Measurements from ENCODE around the gene GPR137C. TPM values are rescaled to one million over a fixed set of nuclear protein-coding genes. Genes with fewer than 3 reads are reported as not detected.

Gene GPR137C
- total and polyA plus RNA-seq, 10 of the 15 experiments (the other 5 are each of a cell fraction or from before 2014, with no cell fraction given): 0.03 to 0.72 (median 0.22) TPM

- Histone ChIP-seq H3K4me1 (ENCODE audit: control insufficient read depth, insufficient read depth, low read length) (no peaks in the 10 kb centered on the region), H3K36me3 (ENCODE audit: control insufficient read depth in 2 of 2, insufficient read depth in 2 of 2, low read length in 1 of 2) (no peaks in the 10 kb centered on the region), H2AFZ (ENCODE audit: control insufficient read depth, low read depth, low read length) (no peak overlapping the region), H3K27ac (ENCODE audit: control insufficient read depth, insufficient read depth) (no peak overlapping the region), H3K9me3 (replicated peaks; ENCODE audit: control insufficient read depth, insufficient read depth, low read length) (no peaks in the 10 kb centered on the region), H3K4me2 (ENCODE audit: control insufficient read depth, insufficient read depth) (no peak overlapping the region), H3K4me3 (no peak overlapping the region), H3K79me2 (ENCODE audit: control insufficient read depth, insufficient read depth, low read length) (no peaks in the 10 kb centered on the region), H4K20me1 (ENCODE audit: control insufficient read depth, insufficient read depth) (no peaks in the 10 kb centered on the region), H3K27me3 (replicated peaks in 1 of 2; ENCODE audit: control insufficient read depth in 2 of 2, insufficient read depth in 2 of 2, low read length in 1 of 2) (no peaks in the 10 kb centered on the region), H3K9ac (ENCODE audit: control insufficient read depth, insufficient read depth, low read length) (no peak overlapping the region)
- intact Hi-C loops (cut with micrococcal nuclease; ENCODE audit: unreplicated experiment): no loop called here
- no peak for TF ChIP-seq NFYB (IDR thresholded peaks at IDR 0.05; ENCODE audit: insufficient read depth, low read depth, low read length)
- no peak for TF ChIP-seq IKZF2 (IDR thresholded peaks at IDR 0.05)
- TF ChIP-seq IRF5 (IDR thresholded peaks at IDR 0.05; ENCODE audit: borderline replicate concordance): no peak
- TF ChIP-seq NFYA (IDR thresholded peaks at IDR 0.05; ENCODE audit: borderline replicate concordance, low read depth, low read length): no peak
- TF ChIP-seq SIX5 (IDR thresholded peaks at IDR 0.05; ENCODE audit: low read depth, low read length, severe bottlenecking): no peak
- TF ChIP-seq SKIL (IDR thresholded peaks at IDR 0.05; ENCODE audit: low read depth, poor library complexity, severe bottlenecking): no peak
- TF ChIP-seq RBBP5 (conservative IDR thresholded peaks at IDR 0.05): no peak
- no peak for TF ChIP-seq REST (IDR thresholded peaks at IDR 0.05; ENCODE audit: low read depth, low read length)
- TF ChIP-seq ZBTB33 (IDR thresholded peaks at IDR 0.05): no peak
- TF ChIP-seq ZSCAN29 (IDR thresholded peaks at IDR 0.05): no peak
- no peak for TF ChIP-seq MTA2 (IDR thresholded peaks at IDR 0.05; ENCODE audit: low read depth)
- no peak for TF ChIP-seq NRF1 (conservative IDR thresholded peaks at IDR 0.05; ENCODE audit: low read depth, low read length)
- TF ChIP-seq EZH2 (IDR thresholded peaks at IDR 0.05; ENCODE audit: borderline replicate concordance, control insufficient read depth, low read depth, low read length): no peak
- no peak for TF ChIP-seq MYC (IDR thresholded peaks at IDR 0.05; ENCODE audit: insufficient read depth, insufficient read length, insufficient replicate concordance, low read length, severe bottlenecking)
- ChIA-PET POLR2A (no interaction called here), SMC1A (ENCODE audit: uncharacterized antibody, unreplicated experiment) (interaction anchor here (0.9 kb wide), 1 partner anchor 21 kb away, joined by 3 read pairs; no protein-coding TSS in a partner anchor), RAD21 (ENCODE audit: unreplicated experiment) (no interaction called here), CTCF (no interaction called here)
- 42% methylated on average over 10 of the region's 10 CpGs for whole genome bisulfite sequencing (ENCODE audit: insufficient coverage, insufficient replicate concordance, low lambda C conversion rate, missing lambda C conversion rate)
- ATAC-seq (no peak), DNase-seq (ENCODE audit: low read depth, low spot score) (no peak), FAIRE-seq (no peak)
- no TSS peak for BruUV-seq (replicated peaks)
- in situ Hi-C loops (cut with MboI): no loop called here
Measured at GRCh38 chr14:52596320-52596719, 43.7 kb downstream of the GPR137C start.

Data from GM12878 (cell line).